Stimulated activated CD4-positive, alpha-beta T cell treated with anti-CD3 and anti-CD28 coated beads, TNF-alpha, amount 100 ng/mL, for 24 hours (primary cell): ENCODE data around the gene KPNA3.
"Not testable (repeated sequence)": the region's sequence is repeated elsewhere in the genome, so short reads cannot be mapped to it uniquely, and the experiment has no call there.

Experiments used
- DNase-seq, 3 experiments: peaks; one replicate each; pipeline ENCODE4 v3.0.0-alpha.2; 2020; ENCODE audit warnings: low read depth in 3 of 3

The KPNA3 gene, protein sequence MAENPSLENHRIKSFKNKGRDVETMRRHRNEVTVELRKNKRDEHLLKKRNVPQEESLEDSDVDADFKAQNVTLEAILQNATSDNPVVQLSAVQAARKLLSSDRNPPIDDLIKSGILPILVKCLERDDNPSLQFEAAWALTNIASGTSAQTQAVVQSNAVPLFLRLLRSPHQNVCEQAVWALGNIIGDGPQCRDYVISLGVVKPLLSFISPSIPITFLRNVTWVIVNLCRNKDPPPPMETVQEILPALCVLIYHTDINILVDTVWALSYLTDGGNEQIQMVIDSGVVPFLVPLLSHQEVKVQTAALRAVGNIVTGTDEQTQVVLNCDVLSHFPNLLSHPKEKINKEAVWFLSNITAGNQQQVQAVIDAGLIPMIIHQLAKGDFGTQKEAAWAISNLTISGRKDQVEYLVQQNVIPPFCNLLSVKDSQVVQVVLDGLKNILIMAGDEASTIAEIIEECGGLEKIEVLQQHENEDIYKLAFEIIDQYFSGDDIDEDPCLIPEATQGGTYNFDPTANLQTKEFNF

DNA sequence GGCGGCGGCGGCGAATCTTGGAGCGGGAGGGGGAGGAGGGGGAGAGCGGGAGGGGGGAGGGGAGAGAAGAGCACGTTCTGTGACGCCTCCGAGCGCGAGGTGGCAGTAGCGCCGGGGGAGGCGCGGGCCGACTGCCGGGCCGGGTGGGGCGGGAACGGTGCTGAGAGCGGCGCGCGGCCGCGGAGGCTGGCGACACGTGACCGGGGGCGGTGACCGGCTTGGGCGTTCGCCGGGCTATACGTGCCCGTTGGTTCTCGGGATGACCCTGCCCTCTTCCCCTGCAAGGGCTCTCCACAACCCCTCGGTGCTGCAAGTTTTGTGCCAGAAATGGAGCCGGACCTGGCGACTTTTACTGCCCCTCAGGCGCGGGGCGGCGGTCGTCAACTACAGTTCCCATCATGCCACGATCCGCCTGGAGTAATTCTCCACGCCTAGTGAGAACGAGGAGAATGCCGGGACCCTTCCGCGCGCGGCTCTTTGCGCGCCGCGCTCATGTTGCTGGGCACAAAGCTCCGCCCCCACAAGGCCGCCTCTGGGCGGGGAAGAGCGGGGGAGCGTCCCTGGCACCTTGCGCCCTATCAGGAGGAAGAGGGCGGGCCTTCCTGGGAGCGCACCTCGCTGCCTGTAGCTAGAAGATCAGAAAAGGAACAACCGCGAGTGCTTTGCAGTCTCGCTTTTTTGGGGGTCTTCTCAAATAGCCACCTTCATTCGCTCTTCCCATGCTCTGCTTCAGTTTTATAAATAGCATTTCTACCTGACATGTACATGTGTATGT lies at the start of gene KPNA3:
Gene KPNA3, minus strand, starts transcription at position 133 of the 775 bp plus-strand sequence. CDS start 176 bp downstream, outside the sequence.
- peak; percentile 90 to 94 (median 91) for DNase-seq

DNA sequence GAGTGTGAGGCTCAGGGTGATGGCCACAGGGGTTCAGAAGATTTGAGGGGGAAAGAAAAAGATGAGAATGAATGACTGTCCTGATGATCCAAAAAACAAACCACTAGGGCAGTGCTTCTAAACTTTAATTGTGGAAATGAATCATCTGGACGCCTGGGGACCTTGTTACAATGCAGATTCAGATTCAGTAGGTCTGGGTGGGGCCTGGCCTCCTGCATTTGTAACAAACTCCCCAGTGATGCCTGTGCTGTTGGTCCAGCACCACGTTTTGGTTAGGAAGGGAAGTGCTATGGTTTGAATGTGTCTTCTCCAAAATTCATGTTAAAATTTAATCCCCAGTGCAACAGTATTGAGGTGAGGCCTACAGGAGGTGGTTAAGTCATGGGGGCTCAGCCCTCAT lies 49.5 kb upstream of the KPNA3 start:
- no peak for DNase-seq

DNA sequence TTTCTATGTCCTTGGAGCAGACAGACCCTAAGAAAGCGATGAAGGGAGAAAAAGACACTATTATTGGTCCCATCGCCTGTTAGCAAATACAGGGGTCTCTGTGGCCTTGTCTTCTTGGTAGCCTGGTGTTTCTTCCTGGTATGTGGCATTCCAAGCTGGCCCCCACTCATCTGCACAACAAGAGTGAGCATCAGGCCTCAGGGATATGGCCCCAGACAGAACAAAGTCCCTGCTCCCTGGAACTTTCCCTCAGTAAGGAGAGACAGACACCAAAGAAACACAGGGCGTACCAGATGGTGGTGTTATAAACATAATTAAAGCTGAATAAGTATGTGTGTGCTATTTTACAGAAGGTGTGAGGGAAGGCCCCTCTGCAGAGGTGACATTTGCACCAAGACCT lies 48.2 kb upstream of the KPNA3 start:
- DNase-seq = no peak

DNA sequence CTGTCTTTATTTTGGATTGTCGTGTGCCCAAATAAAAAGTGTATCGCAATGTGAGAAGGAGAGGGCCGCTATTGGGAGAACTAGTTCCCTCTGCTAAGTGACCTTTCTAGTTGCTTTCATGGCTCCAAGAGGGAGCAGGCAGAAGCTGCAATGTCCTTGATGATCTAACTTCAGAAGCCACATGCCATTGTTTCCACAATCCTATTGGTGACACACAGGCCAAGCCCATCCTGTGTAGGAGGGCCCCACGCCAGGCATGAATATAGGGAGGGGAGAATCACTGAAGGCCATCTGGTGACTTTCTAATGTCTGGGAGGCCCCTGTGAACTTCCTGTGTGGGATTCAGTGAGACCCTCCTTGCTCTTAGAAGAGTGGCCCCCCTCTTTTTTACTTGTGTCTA lies 47.8 kb upstream of the KPNA3 start:
- DNase-seq = no peak

DNA sequence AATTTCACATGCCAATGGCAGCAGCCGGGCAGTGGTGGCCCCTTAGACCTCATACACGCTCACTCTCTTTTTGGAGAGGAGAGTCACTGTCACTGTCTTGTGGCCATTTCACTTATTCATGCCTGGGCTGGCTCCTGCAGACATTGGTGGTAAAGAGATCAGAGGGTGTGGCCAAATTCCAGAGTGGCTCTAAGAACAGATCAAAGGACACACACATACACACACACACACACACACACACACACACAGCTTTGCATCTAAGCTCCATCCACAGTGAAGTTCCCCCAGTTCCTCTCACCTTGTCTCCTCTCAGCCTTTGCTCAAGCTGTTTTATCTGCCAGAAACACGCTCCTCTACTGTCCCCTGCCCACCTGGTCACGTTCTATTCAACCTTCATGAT lies 46.5 kb upstream of the KPNA3 start:
- DNase-seq = no peak

DNA sequence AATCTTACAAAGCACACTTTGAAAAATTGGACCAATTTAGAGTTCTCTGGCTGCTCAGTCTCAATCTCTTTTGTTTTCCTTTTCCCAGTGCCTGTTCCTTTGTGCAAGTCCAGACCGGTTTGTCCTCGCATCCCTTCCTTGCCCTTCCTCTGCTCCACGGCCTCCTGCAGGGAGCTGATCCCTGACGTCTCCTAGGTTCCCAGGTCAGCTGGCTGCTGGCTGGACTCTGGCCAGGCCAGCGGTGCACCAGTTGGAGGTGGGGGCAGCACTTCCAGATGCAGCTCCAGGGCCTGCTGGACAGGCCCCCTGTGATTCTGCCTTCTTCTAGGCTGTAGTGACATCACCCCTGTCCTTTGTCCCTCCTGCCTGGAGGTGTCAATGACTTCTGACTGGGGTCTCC lies 44.0 kb upstream of the KPNA3 start:
- DNase-seq = no peak

DNA sequence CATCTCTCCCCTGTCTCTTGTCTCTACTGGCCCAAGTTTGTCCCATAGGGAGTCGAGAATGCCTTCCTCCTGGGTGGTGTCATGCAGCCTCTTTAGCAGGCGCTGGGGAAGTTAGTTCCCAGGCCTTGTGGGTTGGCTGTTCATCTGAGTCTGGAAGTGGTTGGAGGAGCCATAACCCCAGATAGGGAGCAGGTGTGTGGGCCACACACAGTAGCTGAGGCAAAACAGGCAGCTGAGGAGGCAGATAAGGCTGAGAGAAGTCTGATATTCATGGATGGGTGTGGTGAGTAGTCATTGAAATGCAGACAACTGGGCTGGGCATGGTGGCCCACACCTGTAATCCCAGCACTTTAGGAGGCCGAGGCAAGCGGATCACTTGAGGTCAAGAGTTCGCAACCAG lies 40.9 kb upstream of the KPNA3 start:
- DNase-seq = no peak

DNA sequence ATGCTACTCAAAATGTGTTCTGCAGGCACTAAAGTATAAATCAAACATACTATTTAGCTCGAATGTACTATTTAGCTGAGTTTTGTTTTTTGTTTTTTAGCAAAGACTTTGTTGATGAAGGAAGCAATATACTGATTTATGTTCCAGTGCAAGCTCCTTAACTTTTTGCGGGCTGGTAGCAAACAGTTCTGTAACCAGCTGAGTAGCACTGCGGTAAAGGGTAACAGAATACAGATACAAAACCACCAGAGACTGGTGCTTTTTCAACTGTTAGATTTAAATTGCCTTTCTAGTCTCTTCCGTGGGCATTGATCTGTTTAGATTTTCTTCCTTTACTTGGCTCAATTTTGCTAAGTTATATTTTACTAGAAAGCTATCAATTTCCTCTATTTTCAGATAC lies 39.0 kb upstream of the KPNA3 start:
- no peak for DNase-seq

DNA sequence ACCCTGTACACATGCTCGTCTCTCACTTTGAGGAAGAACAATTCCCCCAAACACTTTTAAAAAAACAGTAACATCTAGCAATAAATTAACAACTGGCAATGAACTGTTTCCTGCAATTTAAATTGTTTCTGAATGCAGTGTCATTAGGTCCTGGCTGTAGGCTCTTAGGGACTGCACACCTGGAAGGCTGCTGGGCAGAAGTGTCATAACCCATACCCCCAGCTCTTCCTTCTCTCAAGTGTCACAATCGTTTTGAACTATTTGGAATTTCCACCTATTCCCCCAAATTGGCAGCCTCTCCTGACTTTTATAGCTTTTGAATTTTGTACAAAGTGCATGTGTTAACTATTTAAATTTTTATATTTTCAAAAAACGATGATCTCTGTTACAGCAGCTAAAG lies 38.2 kb upstream of the KPNA3 start:
- no peak for DNase-seq

DNA sequence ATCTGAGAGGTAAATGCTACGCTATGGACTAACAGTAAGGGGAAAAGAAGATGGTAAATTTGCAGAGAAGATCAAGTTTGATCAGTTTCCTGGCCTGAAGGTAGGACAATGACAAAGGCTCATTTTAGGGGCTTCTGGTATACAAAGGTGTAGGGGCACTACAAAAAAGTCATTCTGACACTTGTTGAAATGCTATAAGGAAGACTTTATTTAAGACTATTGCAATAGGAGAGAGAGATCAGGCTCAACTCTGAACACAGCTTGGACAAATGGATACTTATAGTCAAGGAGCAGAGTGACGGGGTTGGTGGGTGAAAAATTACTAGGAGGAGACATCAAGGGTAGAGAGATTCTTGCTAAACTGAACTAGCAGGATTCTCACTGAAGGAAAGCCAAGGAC lies 37.2 kb upstream of the KPNA3 start:
- DNase-seq = no peak

DNA sequence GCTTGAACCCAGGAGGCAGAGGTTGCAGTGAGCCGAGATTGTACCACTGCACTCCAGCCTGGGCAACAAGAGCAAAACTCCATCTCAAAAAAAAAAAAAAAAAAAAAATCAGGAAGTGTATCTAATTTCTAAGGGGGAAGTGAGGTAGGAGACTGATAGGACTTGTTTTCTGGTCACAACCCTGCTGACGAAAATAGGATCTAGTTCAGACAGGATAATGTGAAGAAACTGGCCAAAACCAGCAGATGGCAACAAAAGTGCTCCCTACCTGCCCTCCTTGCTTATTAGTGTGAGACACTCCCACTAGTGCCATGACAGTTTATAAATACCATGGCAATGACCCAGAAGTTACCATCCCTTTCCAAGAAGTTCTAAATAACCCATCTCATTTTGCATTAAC lies 36.0 kb upstream of the KPNA3 start:
- no peak for DNase-seq

DNA sequence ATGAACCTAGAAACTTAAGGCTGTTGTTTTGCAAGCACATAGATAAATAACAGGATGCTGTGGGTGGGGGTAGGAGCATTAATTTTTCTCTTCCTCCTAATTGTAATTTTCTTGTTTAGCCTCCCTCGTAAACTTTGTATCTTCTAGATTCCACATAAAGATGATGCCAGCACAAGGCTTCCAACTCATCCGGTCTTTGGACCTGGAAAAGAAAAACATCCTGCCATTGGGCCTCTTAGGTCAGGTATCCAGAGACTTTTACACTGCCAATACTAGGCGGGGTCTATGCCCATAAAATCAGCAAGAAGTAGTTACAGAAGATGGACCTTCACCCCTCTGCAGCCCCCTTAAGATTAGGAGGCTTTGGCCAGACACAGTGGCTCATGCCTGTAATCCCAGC lies 35.4 kb upstream of the KPNA3 start:
- DNase-seq = no peak

DNA sequence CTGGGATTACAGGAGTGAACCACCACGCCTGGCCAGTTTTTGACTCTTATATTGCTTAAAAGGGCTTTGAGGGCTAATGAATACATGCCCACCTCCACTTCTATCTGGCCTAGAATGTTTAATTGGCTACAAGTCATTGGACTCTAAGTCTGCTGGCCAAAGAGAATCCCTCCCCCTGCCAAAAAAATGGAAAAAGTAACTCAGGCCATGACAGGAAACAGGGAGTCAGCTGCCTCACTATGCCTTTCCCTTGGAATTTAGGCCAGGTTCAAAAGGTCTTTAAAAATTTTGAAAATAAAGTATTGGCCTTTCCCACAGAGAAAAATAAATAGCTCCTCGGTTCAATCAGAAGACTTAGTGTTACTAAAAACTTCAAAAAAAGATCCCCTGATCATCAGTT lies 34.9 kb upstream of the KPNA3 start:
- no peak for DNase-seq

DNA sequence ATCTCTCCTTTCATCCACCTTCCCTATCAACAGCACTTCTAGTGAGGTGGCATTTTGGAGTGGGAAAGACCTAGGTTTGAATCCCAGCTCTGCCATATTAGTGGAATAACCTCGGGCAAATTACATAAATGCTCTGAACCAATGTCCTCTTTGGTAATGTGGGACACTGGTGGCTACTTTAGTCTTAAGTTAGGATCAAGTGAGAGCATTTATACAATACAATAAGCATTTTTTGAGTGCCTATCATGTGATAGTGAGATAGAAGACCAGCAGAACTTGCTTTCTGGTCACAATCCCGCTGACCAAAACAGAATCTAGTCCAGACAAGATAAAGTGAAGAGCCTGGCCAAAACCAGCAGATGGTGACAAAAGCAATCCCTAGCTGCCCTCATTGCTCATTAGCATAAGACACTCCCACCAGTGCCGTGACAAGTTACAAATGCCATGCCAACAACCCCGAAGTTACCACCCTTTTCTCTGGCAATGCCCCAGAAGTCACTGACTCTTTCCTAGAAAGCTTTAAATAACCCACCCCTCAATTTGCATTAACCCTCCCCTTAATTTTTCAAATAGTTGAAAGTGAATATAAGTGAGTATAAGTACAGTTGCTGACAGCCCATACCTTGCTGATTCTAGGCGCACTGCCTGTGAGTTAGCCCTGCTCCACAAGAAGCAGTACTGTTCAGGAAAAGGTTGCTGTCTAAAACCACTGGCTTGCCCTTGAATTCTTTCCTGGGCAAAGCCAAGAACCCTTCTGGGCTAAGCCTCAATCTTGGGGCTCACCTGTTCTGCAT lies 28.9 kb upstream of the KPNA3 start:
- no peak for DNase-seq

DNA sequence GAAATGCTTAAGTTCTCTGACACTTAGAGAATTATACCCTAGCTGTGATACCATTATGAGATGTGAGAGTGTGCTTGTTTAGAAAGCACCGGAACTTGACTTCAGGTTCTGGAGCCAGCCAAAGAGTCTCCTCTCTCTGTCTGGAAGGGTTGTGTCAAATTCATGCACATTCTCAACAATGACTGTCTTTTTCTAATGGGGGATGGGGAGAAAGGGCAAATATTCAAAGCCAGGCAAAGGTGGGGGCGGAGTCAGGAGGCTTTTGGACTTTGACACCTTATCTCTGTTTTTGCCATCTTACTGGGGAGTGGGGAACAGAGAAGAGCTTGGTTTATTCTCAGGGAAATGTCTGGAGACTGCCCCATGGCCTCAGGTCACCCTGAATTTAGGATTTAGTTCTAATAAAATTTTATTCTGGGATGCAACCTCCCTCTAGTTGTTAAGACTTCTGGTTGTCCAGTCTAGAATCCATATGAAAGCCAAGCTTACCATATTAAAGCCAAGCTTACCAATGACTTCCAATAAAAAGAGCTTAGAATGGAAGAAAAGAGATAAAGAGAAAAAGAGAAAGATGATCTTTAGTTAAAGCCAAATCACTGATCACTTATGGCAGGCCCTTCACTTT lies 28.2 kb upstream of the KPNA3 start:
- no peak for DNase-seq

DNA sequence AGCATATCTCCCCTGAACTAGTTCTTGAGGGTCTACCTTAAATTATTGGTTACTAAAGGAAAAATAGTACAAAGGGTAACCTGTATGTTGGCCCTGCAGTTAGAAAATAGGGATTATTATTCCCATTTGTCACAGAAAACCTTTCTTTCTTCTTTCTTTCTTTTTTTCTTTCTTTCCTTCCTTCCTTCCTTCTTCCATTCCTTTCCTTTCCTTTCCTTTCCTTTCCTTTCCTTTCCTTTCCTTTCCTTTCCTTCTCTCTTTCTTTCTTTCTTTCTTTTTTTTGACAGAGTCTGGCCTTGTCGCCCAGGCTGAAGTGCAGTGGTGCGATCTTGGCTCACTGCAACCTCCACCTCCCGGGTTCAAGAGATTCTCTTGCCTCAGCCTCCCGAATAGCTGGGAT lies 23.6 kb upstream of the KPNA3 start:
- not testable (repeated sequence) for DNase-seq

DNA sequence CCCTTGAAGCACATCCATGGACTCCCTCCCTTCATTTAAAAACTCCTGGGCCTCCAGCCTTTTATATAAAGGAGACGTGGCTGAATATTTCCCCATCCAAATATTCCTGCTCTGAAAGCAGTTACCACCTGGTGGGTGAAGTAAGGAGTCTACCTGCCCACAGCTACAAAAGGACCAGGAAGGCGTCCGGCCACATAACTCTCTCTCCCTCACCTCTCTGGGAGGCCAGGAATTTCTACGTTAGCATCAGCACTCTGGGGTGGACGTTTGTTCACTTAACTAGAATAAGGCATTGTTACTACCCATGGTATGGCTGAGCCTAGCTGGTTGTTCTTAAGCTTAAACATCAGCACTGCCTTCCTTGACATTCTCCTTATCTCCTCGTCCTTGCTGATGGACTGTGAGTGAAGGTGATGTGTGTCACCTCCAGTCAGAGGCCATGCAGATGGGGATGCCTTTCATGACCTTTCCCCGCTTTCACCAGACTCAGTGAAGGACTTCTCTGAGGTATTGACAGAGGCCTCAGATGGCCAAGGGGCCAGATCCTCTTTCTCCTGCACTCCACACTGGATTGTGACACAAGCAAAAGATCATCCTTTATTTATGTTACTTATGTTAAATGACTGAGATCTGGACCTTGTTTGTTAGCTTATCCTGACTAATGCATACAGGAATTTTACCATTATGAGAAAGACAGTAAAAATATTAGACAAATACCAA lies 22.2 kb upstream of the KPNA3 start:
- DNase-seq = no peak

DNA sequence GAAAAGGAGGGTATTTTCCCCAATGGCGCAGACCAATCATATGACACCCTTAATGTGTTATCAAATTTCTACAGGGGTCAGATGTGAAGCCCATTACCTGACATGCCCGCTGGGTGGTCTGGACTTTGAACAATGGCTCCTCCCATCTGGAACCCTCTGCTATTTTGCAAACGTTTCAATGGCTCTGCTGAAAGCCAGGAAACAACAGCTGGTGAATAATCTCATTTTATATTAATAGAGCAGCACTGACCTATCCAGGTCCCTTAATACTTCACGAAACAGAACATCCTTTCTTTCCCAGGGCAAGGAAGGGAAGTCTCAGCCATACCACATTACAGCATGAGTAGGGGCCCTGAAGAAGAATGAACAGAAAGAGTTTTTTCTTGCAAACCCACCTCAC lies 20.3 kb upstream of the KPNA3 start:
- DNase-seq = no peak

DNA sequence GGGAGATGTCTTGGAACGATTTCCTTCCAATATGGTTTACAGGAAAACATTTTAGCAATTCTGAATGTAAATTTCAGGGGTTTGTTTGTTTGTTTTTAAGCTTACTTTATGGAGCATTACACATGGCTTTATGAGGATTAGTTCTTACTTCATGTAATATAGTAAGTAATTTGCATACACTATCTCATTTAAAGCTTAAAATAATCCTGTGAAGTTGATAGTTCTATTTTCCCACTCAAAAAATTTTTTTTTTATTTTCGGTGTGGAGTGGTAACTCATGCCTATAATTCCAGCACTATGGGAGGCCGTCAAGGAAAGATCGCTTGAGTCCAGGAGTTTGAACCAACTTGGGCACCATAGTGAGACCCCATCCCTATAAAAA lies 19.0 kb upstream of the KPNA3 start:
- no peak for DNase-seq

DNA sequence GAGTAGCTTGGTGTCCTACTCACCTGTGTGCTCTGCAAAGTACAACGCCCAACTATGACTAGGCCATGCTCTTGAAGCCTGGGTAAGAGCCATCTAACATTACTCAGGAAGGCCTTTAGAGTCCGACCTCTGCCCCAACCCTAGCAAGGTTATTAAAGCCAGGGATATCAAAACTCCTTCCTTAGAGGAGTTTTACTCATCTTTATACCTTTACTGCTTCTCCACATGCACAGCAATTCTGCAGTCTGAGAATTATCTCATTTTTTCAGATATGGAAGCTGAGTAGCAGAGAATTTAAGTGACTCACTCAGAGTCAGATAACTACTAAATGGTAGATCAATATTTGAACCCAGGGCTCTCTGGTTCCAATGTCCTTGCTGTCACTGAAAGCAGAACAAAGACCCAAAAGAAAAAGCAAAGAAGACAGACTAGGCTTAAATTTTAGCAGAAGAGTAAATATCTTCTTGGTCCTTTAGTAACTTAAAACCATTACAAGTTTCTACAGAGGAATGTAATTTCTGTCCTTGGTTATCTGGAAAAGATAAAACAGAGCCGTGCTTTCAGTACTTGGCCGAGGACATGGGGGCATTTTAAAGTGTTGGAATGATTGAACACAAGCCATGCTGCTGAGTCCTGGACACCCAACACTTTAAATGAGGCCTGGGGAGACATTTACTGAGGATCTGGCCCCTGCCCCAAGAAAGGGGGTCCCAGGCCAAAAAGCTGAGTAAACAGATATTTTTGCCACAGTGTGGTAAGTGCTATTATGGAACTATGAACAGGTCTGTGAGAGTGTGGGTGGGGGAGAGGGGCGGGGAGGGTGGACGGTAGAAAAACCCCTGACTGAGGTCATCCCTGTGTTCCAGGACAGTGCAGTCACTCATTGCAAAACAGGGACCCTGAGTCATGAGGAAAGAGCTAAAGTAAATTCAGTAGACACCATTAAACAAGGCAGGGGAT lies 18.4 kb upstream of the KPNA3 start:
- no peak for DNase-seq
